ENCODE measurements around the gene RIPK3. TPM values are rescaled to one million over a fixed set of nuclear protein-coding genes. Genes with fewer than 3 reads are reported as not detected.
"Not testable (repeated sequence)": the region's sequence is repeated elsewhere in the genome, so short reads cannot be mapped to it uniquely, and the experiment has no call there.

Gene RIPK3
- total RNA-seq, 2 donors from 2014 or later, result 1.9 to 7.6 TPM

GRCh38 chr14:24376448-24377070 is 36.8 kb upstream of the RIPK3 start:
- Histone ChIP-seq H3K36me3 (no peaks in the 10 kb centered on the region), H3K4me3 (no peak overlapping the region), H3K27me3 (replicated peaks; ENCODE audit: insufficient read depth) (no peaks in the 10 kb centered on the region), H3K4me1 (replicated peaks) (no peaks in the 10 kb centered on the region), H3K27ac (no peak overlapping the region), H3K9me3 (no peaks in the 10 kb centered on the region)
- intact Hi-C loops (cut with DNase I), result no loop called here
- DNase-seq (ENCODE audit: low spot score), result no peak
- WGBS, result 78% methylated on average over 16 of the region's 16 CpGs
- TF ChIP-seq, protein P1, sequence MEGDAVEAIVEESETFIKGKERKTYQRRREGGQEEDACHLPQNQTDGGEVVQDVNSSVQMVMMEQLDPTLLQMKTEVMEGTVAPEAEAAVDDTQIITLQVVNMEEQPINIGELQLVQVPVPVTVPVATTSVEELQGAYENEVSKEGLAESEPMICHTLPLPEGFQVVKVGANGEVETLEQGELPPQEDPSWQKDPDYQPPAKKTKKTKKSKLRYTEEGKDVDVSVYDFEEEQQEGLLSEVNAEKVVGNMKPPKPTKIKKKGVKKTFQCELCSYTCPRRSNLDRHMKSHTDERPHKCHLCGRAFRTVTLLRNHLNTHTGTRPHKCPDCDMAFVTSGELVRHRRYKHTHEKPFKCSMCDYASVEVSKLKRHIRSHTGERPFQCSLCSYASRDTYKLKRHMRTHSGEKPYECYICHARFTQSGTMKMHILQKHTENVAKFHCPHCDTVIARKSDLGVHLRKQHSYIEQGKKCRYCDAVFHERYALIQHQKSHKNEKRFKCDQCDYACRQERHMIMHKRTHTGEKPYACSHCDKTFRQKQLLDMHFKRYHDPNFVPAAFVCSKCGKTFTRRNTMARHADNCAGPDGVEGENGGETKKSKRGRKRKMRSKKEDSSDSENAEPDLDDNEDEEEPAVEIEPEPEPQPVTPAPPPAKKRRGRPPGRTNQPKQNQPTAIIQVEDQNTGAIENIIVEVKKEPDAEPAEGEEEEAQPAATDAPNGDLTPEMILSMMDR (IDR thresholded peaks at IDR 0.05), result no peak
- TF ChIP-seq POLR2AphosphoS5 (IDR thresholded peaks at IDR 0.05) (no peak), POLR2A (IDR thresholded peaks at IDR 0.05) (no peak)

DNA sequence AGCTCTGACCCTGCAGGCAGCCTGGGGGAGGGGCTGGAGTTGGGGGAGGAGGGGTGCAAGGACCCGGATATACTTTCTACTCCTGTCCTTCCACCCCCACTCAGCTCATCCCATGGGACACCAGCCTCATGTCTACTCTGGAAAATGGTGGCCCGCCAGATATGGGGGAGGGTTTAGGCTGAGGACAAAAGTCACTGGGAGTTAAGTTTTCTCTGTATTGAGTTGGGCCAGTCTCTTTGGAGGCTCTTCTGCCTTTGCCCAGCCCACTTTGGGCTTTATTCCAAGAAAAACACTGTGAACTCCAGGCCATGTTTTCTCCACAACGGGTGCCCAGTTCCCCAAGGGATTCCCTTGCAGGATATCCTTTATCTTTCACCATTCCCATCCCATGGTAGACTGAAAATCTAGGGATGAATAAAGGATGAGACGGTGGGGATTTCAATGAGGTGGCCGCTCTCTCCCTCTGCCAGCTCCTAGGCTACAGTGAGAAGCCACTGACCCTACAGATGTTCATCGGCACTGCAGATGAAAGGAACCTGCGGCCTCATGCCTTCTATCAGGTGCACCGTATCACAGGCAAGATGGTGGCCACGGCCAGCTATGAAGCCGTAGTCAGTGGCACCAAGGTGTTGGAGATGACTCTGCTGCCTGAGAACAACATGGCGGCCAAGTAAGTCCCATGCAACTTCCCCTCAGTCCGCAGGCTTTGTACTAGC is 33.1 kb upstream of the RIPK3 start:
- no peak for DNase-seq (ENCODE audit: low spot score)
- Histone ChIP-seq H3K9me3 (no peaks in the 10 kb centered on the region), H3K27me3 (replicated peaks; ENCODE audit: insufficient read depth) (no peaks in the 10 kb centered on the region), H3K4me3 (no peak overlapping the region), H3K27ac (no peak overlapping the region), H3K36me3 (no peaks in the 10 kb centered on the region), H3K4me1 (replicated peaks) (no peaks in the 10 kb centered on the region)
- WGBS, result 81% methylated on average over 12 of the region's 12 CpGs
- intact Hi-C loops (cut with DNase I), result no loop called here
- TF ChIP-seq POLR2A (IDR thresholded peaks at IDR 0.05) (no peak), POLR2AphosphoS5 (IDR thresholded peaks at IDR 0.05) (no peak)
- TF ChIP-seq, protein P1 (IDR thresholded peaks at IDR 0.05), result no peak

GRCh38 chr14:24371605-24372004 is 31.8 kb upstream of the RIPK3 start:
- H3K4me3 ChIP-seq; intact Hi-C loops (cut with DNase I); H3K9me3 ChIP-seq; DNase-seq (ENCODE audit: low spot score); H3K27ac ChIP-seq; H3K36me3 ChIP-seq; H3K27me3 ChIP-seq (replicated peaks; ENCODE audit: insufficient read depth); H3K4me1 ChIP-seq (replicated peaks): not testable (repeated sequence)
- 70% methylated on average over 3 of the region's 3 CpGs for WGBS

DNA sequence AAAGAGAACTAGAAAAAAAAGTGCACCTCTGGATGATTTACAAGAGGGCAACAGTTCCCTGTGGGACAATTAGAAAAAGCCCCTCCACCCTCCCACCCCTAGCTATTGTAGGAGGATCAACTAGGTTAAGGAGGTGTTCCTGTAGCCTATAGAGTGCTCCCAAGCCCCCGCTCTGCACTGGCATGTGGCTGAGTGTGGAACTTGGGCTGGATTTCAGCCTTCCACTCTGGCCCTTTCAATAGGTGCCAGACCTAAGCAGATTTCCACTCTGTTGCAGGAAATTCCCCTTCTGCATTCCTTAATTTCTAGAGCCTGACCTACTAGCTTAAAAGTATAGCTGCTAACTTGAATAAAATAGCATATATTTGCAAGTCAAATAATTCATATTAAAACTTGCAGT is 31.0 kb upstream of the RIPK3 start:
- no peak overlapping the region for H3K27ac ChIP-seq
- no peaks in the 10 kb centered on the region for H3K4me1 ChIP-seq (replicated peaks)
- no peaks in the 10 kb centered on the region for H3K9me3 ChIP-seq
- H3K27me3 ChIP-seq (replicated peaks; ENCODE audit: insufficient read depth), result no peaks in the 10 kb centered on the region
- intact Hi-C loops (cut with DNase I), result no loop called here
- no peak for TF ChIP-seq POLR2A (IDR thresholded peaks at IDR 0.05)
- TF ChIP-seq, protein P1 (IDR thresholded peaks at IDR 0.05), result no peak
- no peak for TF ChIP-seq POLR2AphosphoS5 (IDR thresholded peaks at IDR 0.05)
- WGBS, result 38% methylated on average over 1 of the region's 1 CpG
- no peak for DNase-seq (ENCODE audit: low spot score)
- no peak overlapping the region for H3K4me3 ChIP-seq
- H3K36me3 ChIP-seq, result no peaks in the 10 kb centered on the region

- no peak overlapping the region for H3K4me3 ChIP-seq
These were observed 30.3 kb upstream of the RIPK3 start for GRCh38 chr14:24369907-24370687.

More at GRCh38 chr14:24369907-24370687, 30.3 kb upstream of the RIPK3 start:
- H3K27ac ChIP-seq, result no peak overlapping the region
- no peak for DNase-seq (ENCODE audit: low spot score)
- TF ChIP-seq POLR2AphosphoS5 (IDR thresholded peaks at IDR 0.05), result no peak
- TF ChIP-seq, protein P1 (IDR thresholded peaks at IDR 0.05), result no peak
- TF ChIP-seq POLR2A (IDR thresholded peaks at IDR 0.05), result no peak
- no peaks in the 10 kb centered on the region for H3K36me3 ChIP-seq
- no peaks in the 10 kb centered on the region for H3K9me3 ChIP-seq
- H3K27me3 ChIP-seq (replicated peaks; ENCODE audit: insufficient read depth), result no peaks in the 10 kb centered on the region
- 77% methylated on average over 31 of the region's 32 CpGs for WGBS
- no peaks in the 10 kb centered on the region for H3K4me1 ChIP-seq (replicated peaks)
- intact Hi-C loops (cut with DNase I), result no loop called here

Measured in prostate gland (tissue), 2 donors.